ENCODE data around the gene RALGAPA2.

The RALGAPA2 gene

GRCh38 chr20:20635006-20635405, 77.4 kb downstream of the RALGAPA2 start:
- no peak overlapping the region for H3K4me3 ChIP-seq (ENCODE audit: low read depth, low read length)
- DNase-seq (ENCODE audit: low read depth) = peak; percentile 19
- TF ChIP-seq CTCF (IDR thresholded peaks at IDR 0.05; ENCODE audit: low read depth, low read length) = no peak
- no peak for TF ChIP-seq MYC (IDR thresholded peaks at IDR 0.05; ENCODE audit: low read depth, low read length)
- TF ChIP-seq POLR2A (IDR thresholded peaks at IDR 0.05; ENCODE audit: extremely low read depth, insufficient read length) = no peak
- no peak for TF ChIP-seq MAX (IDR thresholded peaks at IDR 0.05; ENCODE audit: low read depth, low read length)

- no peak for DNase-seq (ENCODE audit: low read depth)
- H3K4me3 ChIP-seq (ENCODE audit: low read depth, low read length) = no peak overlapping the region
- TF ChIP-seq MAX (IDR thresholded peaks at IDR 0.05; ENCODE audit: low read depth, low read length) (no peak), CTCF (IDR thresholded peaks at IDR 0.05; ENCODE audit: low read depth, low read length) (no peak), MYC (IDR thresholded peaks at IDR 0.05; ENCODE audit: low read depth, low read length) (no peak), POLR2A (IDR thresholded peaks at IDR 0.05; ENCODE audit: extremely low read depth, insufficient read length) (no peak)
Observed at GRCh38 chr20:20632644-20633043, 79.8 kb downstream of the RALGAPA2 start.

GRCh38 chr20:20630551-20630950, 81.9 kb downstream of the RALGAPA2 start:
- DNase-seq (ENCODE audit: low read depth) = no peak
- TF ChIP-seq CTCF (IDR thresholded peaks at IDR 0.05; ENCODE audit: low read depth, low read length) = no peak
- no peak for TF ChIP-seq MYC (IDR thresholded peaks at IDR 0.05; ENCODE audit: low read depth, low read length)
- no peak for TF ChIP-seq MAX (IDR thresholded peaks at IDR 0.05; ENCODE audit: low read depth, low read length)
- no peak for TF ChIP-seq POLR2A (IDR thresholded peaks at IDR 0.05; ENCODE audit: extremely low read depth, insufficient read length)

GRCh38 chr20:20629556-20630188, 82.8 kb downstream of the RALGAPA2 start:
- DNase-seq (ENCODE audit: low read depth) = no peak
- H3K4me3 ChIP-seq (ENCODE audit: low read depth, low read length) = no peak overlapping the region
- TF ChIP-seq MYC (IDR thresholded peaks at IDR 0.05; ENCODE audit: low read depth, low read length) (no peak), POLR2A (IDR thresholded peaks at IDR 0.05; ENCODE audit: extremely low read depth, insufficient read length) (no peak), MAX (IDR thresholded peaks at IDR 0.05; ENCODE audit: low read depth, low read length) (no peak), CTCF (IDR thresholded peaks at IDR 0.05; ENCODE audit: low read depth, low read length) (no peak)

More at GRCh38 chr20:20630551-20630950, 81.9 kb downstream of the RALGAPA2 start:
- H3K4me3 ChIP-seq (ENCODE audit: low read depth, low read length) = no peak overlapping the region

GRCh38 chr20:20628314-20628713, 84.1 kb downstream of the RALGAPA2 start:
- no peak overlapping the region for H3K4me3 ChIP-seq (ENCODE audit: low read depth, low read length)
- no peak for TF ChIP-seq CTCF (IDR thresholded peaks at IDR 0.05; ENCODE audit: low read depth, low read length)
- no peak for TF ChIP-seq MAX (IDR thresholded peaks at IDR 0.05; ENCODE audit: low read depth, low read length)
- TF ChIP-seq POLR2A (IDR thresholded peaks at IDR 0.05; ENCODE audit: extremely low read depth, insufficient read length) = no peak
- TF ChIP-seq MYC (IDR thresholded peaks at IDR 0.05; ENCODE audit: low read depth, low read length) = no peak
- DNase-seq (ENCODE audit: low read depth) = no peak
